Lower lobe of right lung (tissue), 2 donors: ENCODE measurements around the gene CLEC1A. TPM values are rescaled to one million over a fixed set of nuclear protein-coding genes. Genes with fewer than 3 reads are reported as not detected.

ENCODE experiments used
- ATAC-seq, 2 donors: fragments of 200-7000 bp; cut with Tn5 transposase; one replicate each; pipeline ENCODE4 v1.9.1; 2020 to 2022; ENCODE audit warnings: mild to moderate bottlenecking in 2 of 2, moderate library complexity in 2 of 2
- DNase-seq: peaks from one replicate; pipeline ENCODE4 v3.0.0-alpha.2; 2020
- H3K27ac ChIP-seq: fragments of 200-600 bp; one replicate; pipeline ENCODE4 v1.8.0; 2022
- H3K27me3 ChIP-seq: fragments of 200-600 bp; one replicate; pipeline ENCODE4 v1.8.0; 2022; ENCODE audit warnings: low read depth
- H3K36me3 ChIP-seq: fragments of 200-600 bp; one replicate; pipeline ENCODE4 v1.8.0; 2022; ENCODE audit warnings: mild to moderate bottlenecking
- H3K4me1 ChIP-seq: fragments of 200-600 bp; one replicate; pipeline ENCODE4 v1.8.0; 2022
- H3K4me3 ChIP-seq: fragments of 200-600 bp; one replicate; pipeline ENCODE4 v1.8.0; 2022; ENCODE audit warnings: mild to moderate bottlenecking
- H3K9me3 ChIP-seq: fragments of 200-600 bp; one replicate; pipeline ENCODE4 v1.8.0; 2022
- CTCF ChIP-seq: fragments of 200-600 bp; IDR thresholded peaks from one replicate; pipeline ENCODE4 v1.8.0; 2022; ENCODE audit warnings: antibody characterized with exemption, mild to moderate bottlenecking
- intact Hi-C: fragments of 100-400 bp; cut with DNase I; formaldehyde crosslinking; loops from one replicate; pipeline ENCODE4 v1.11.0; 2022
- total RNA-seq: library from RNA; stranded (reverse); fragmentation: NEBNext Ultra II Directional; extraction: Animal tissue kit (Norgen Biotek cat#: 25700); gene quantifications from one replicate; pipeline ENCODE4 v1.2.1, GENCODE V29; 2021
- donor health status: DM: no; HTN: yes; CAD: no; lungs with severe emphysema.

The CLEC1A gene
- total RNA-seq, 1 donor from 2014 or later = 9.7 TPM

- no peaks in the 10 kb centered on the region for H3K4me1 ChIP-seq
- no peak overlapping the region for H3K27ac ChIP-seq
- intact Hi-C loops = no loop called here
- no peak for TF ChIP-seq CTCF
- H3K36me3 ChIP-seq = no peaks in the 10 kb centered on the region
- ATAC-seq = no peak
- H3K9me3 ChIP-seq = no peaks in the 10 kb centered on the region
- no peaks in the 10 kb centered on the region for H3K27me3 ChIP-seq
- DNase-seq = no peak
- H3K4me3 ChIP-seq = no peak overlapping the region
These were observed 46.4 kb downstream of the CLEC1A start for GRCh38 chr12:10052193-10052913.

DNA sequence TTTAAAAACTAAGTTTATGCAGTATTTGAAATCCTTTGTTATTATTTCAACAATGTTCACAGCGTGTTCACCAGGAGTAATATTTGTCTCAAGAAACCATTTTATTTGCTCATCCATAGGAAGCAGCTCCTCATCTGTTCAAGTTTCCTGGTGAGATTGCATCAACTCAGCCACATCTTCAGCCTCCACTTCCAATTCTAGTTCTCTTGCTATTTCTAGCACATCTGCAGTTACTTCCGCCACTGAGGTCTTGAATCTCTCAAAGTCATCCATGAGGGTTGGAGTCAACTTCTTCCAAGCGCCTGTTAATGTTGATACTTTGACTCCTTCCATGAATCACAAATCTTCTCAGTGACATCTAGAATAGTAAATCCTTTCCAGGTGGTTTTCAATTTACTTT lies 50.3 kb downstream of the CLEC1A start:
- ATAC-seq = no peak
- Histone ChIP-seq H3K27ac (no peak overlapping the region), H3K4me3 (no peak overlapping the region), H3K4me1 (no peaks in the 10 kb centered on the region), H3K36me3 (no peaks in the 10 kb centered on the region), H3K9me3 (no peaks in the 10 kb centered on the region), H3K27me3 (no peaks in the 10 kb centered on the region)
- no peak for DNase-seq
- intact Hi-C loops = no loop called here
- no peak for TF ChIP-seq CTCF

DNA sequence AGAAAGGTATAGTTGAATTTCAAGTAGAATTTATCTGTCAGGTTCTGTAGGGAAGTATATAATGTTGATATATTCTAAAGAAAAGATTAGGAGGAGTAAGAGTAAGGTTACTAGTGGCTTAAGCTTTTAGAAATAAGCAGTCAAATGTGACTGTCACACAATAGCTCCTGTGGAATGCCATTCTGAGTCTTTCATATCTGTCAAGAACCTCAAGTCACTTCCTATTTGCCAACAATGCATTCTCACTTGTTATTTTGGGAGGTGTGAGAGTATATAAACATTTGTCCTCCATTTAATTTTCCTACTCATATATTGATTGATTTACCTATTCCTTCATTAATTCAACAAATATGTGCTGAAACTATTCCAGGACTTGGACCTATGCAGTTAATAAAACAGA lies 56.6 kb downstream of the CLEC1A start:
- Histone ChIP-seq H3K27me3 (no peaks in the 10 kb centered on the region), H3K4me3 (no peak overlapping the region), H3K4me1 (no peaks in the 10 kb centered on the region), H3K36me3 (no peaks in the 10 kb centered on the region), H3K27ac (no peak overlapping the region), H3K9me3 (no peaks in the 10 kb centered on the region)
- intact Hi-C loops = no loop called here
- no peak for ATAC-seq
- no peak for TF ChIP-seq CTCF
- no peak for DNase-seq

- ATAC-seq = peak in 1 of 2 donors; percentile 24
- TF ChIP-seq CTCF = peak; percentile 54
- no peaks in the 10 kb centered on the region for H3K27me3 ChIP-seq
- H3K4me3 ChIP-seq = no peak overlapping the region
- intact Hi-C loops = no loop called here
- DNase-seq = no peak
- H3K27ac ChIP-seq = no peak overlapping the region
- H3K36me3 ChIP-seq = no peaks in the 10 kb centered on the region
- H3K4me1 ChIP-seq = no peaks in the 10 kb centered on the region
- H3K9me3 ChIP-seq = no peaks in the 10 kb centered on the region
These were observed 64.8 kb downstream of the CLEC1A start for GRCh38 chr12:10033783-10034545.

DNA sequence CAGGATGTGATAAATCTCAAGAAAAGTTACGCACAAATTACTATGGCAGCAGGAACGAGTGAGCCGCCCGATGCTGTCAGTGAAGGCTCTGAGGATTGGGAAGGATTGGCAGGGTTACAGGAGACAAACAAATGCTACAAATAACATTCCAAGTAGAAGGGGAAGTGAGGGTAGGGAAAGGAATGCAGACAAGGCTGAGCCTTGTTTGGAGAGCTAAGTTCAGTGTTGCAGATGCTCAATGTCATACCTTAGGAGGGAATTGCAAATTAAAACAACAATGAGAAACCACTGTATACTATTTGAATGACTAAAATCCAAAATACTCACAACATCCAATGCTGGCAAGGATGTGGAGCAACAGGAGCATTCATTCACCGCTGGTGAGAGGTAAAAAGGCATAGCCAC lies 67.0 kb downstream of the CLEC1A start:
- Histone ChIP-seq H3K27ac (no peak overlapping the region), H3K27me3 (no peaks in the 10 kb centered on the region), H3K9me3 (no peaks in the 10 kb centered on the region), H3K4me1 (no peaks in the 10 kb centered on the region), H3K36me3 (no peaks in the 10 kb centered on the region), H3K4me3 (no peak overlapping the region)
- no peak for TF ChIP-seq CTCF
- intact Hi-C loops = no loop called here
- ATAC-seq (no peak), DNase-seq (no peak)
